ENCODE results near the gene SLC16A5. TPM values are rescaled to one million over a fixed set of nuclear protein-coding genes. Genes with fewer than 3 reads are reported as not detected.

The SLC16A5 gene
- total RNA-seq, 4 donors from 2014 or later = 1.5 to 7.9 (median 6.9) TPM

GRCh38 chr17:75077496-75078283 lies 10.1 kb upstream of the SLC16A5 start:
- intact Hi-C loops (cut with DNase I; ENCODE audit: low total_unique reads) (no loop called here), in situ Hi-C loops (cut with MboI; ENCODE audit: low sequenced_read_pairs in 4 of 4) (no loop called here)
- H3K4me1 ChIP-seq = peaks cover 13 to 23% of the 10 kb centered on the region in 2 donors
- peak; percentile 46 to 70 for DNase-seq
- no peaks in the 10 kb centered on the region for H3K36me3 ChIP-seq
- ATAC-seq = peak; percentile 75 to 82
- H3K9me3 ChIP-seq = no peaks in the 10 kb centered on the region
- H3K27ac ChIP-seq = peak overlapping the region; percentile 65 to 79 (median 78)
- TF ChIP-seq CTCF (IDR thresholded peaks at IDR 0.05 in 4 of 5, conservative IDR thresholded peaks at IDR 0.05 in 1 of 5) = peak in 3 of 5 experiments; percentile 11 to 36 (median 15)
- no peak for TF ChIP-seq POLR2A (IDR thresholded peaks at IDR 0.05)
- peak overlapping the region; percentile 54 to 81 (median 62) for H3K4me3 ChIP-seq
- H3K27me3 ChIP-seq = no peaks in the 10 kb centered on the region

- H3K4me3 ChIP-seq = no peak overlapping the region
- H3K4me1 ChIP-seq = peaks cover 13 to 23% of the 10 kb centered on the region in 2 donors
- no peaks in the 10 kb centered on the region for H3K27me3 ChIP-seq
- peak overlapping the region in 3 of 4 donors; percentile 78 to 79 (median 78) for H3K27ac ChIP-seq
- DNase-seq (no peak), ATAC-seq (peak in 1 of 2 donors; percentile 9)
- intact Hi-C loops (cut with DNase I; ENCODE audit: low total_unique reads) (no loop called here), in situ Hi-C loops (cut with MboI; ENCODE audit: low sequenced_read_pairs in 4 of 4) (no loop called here)
- TF ChIP-seq CTCF (IDR thresholded peaks at IDR 0.05 in 4 of 5, conservative IDR thresholded peaks at IDR 0.05 in 1 of 5) (no peak), POLR2A (IDR thresholded peaks at IDR 0.05) (no peak)
- H3K36me3 ChIP-seq = no peaks in the 10 kb centered on the region
- no peaks in the 10 kb centered on the region for H3K9me3 ChIP-seq
Measured at GRCh38 chr17:75078284-75079022, 9.3 kb upstream of the SLC16A5 start.

- no peaks in the 10 kb centered on the region for H3K27me3 ChIP-seq
- H3K4me3 ChIP-seq = no peak overlapping the region
- peak overlapping the region in 2 of 4 donors; percentile 78 to 79 for H3K27ac ChIP-seq
- intact Hi-C loops (cut with DNase I; ENCODE audit: low total_unique reads) = no loop called here
- no peaks in the 10 kb centered on the region for H3K36me3 ChIP-seq
- ATAC-seq (no peak), DNase-seq (no peak)
- peaks cover 13 to 20% of the 10 kb centered on the region in 2 donors for H3K4me1 ChIP-seq
- TF ChIP-seq POLR2A (IDR thresholded peaks at IDR 0.05) = no peak
- no peak for TF ChIP-seq CTCF (IDR thresholded peaks at IDR 0.05 in 4 of 5, conservative IDR thresholded peaks at IDR 0.05 in 1 of 5)
- no peaks in the 10 kb centered on the region for H3K9me3 ChIP-seq
- in situ Hi-C loops (cut with MboI; ENCODE audit: low sequenced_read_pairs in 4 of 4) = no loop called here
Measured at GRCh38 chr17:75079023-75079373, 8.8 kb upstream of the SLC16A5 start.

GRCh38 chr17:75081611-75082540 lies 5.9 kb upstream of the SLC16A5 start:
- no peak overlapping the region for H3K4me3 ChIP-seq
- H3K9me3 ChIP-seq = no peaks in the 10 kb centered on the region
- H3K27ac ChIP-seq = no peak overlapping the region
- intact Hi-C loops (cut with DNase I; ENCODE audit: low total_unique reads) = no loop called here
- DNase-seq (no peak), ATAC-seq (no peak)
- peaks cover 13 to 14% of the 10 kb centered on the region in 2 donors for H3K4me1 ChIP-seq
- TF ChIP-seq POLR2A (IDR thresholded peaks at IDR 0.05) (no peak), CTCF (IDR thresholded peaks at IDR 0.05 in 4 of 5, conservative IDR thresholded peaks at IDR 0.05 in 1 of 5) (no peak)
- in situ Hi-C loops (cut with MboI; ENCODE audit: low sequenced_read_pairs in 4 of 4) = no loop called here
- no peaks in the 10 kb centered on the region for H3K27me3 ChIP-seq
- no peaks in the 10 kb centered on the region for H3K36me3 ChIP-seq
